B cell (primary cell): Measurements from ENCODE around the gene CHD6.

ENCODE experiments used
- EZH2 ChIP-seq: IDR thresholded peaks from 2 replicates; pipeline ENCODE4 v1.6.1; 2012; ENCODE audit warnings: borderline replicate concordance, low read depth, mild to moderate bottlenecking, moderate library complexity, low read length; ENCODE audit not compliant: insufficient read depth, poor library complexity, severe bottlenecking
- TF ChIP-seq, protein P1 (sequence below): fragments of 200-600 bp; IDR thresholded peaks from one replicate; pipeline ENCODE4 v1.8.0; 2022; ENCODE audit warnings: antibody characterized with exemption, mild to moderate bottlenecking

DNA sequence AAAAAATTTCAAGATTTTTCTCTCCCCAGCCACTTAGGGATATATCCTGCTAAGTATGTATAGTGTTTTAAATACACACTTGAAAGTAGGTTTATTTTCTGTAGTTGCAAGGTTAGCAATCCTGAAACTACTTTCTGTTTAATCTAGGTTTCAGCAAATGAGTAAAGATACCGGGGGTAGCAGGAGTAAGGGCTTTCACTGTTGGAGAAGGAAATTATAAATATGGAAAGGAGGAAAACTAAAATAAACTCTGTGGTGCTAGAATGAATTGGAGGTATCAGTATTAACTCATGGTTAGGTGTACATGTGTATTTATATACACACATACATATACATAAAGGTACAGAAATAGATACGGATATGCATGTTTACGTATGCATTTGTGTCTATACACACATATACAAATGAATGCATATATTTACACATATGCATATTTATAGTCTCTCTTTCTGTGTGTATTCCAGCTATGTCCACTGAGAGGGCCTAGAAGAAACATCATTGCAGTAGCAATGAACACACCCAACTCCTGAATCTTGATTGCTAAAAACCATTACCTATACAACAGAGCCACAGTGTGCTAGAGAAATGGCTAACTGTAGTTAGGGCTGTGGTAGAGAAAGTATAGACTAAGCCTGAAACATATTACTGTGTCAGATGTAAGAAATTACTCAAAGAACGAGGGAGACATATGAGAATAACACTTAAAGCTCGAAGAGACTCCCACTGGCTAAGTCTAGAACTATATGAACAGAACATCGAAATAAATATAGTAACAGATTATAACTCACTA is 155.6 kb downstream of the CHD6 start:
- TF ChIP-seq EZH2 = no peak
- TF ChIP-seq, protein P1, sequence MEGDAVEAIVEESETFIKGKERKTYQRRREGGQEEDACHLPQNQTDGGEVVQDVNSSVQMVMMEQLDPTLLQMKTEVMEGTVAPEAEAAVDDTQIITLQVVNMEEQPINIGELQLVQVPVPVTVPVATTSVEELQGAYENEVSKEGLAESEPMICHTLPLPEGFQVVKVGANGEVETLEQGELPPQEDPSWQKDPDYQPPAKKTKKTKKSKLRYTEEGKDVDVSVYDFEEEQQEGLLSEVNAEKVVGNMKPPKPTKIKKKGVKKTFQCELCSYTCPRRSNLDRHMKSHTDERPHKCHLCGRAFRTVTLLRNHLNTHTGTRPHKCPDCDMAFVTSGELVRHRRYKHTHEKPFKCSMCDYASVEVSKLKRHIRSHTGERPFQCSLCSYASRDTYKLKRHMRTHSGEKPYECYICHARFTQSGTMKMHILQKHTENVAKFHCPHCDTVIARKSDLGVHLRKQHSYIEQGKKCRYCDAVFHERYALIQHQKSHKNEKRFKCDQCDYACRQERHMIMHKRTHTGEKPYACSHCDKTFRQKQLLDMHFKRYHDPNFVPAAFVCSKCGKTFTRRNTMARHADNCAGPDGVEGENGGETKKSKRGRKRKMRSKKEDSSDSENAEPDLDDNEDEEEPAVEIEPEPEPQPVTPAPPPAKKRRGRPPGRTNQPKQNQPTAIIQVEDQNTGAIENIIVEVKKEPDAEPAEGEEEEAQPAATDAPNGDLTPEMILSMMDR = no peak
